Endothelial cell of umbilical vein (primary cell): ENCODE measurements around the gene UBE2G1. TPM values are rescaled to one million over a fixed set of nuclear protein-coding genes. Genes with fewer than 3 reads are reported as not detected.
"Not testable (repeated sequence)": the region's sequence is repeated elsewhere in the genome, so short reads cannot be mapped to it uniquely, and the experiment has no call there.

Experiments
- BruUV-seq: library from RNA; stranded (reverse); fragments of 400-500 nt; replicated peaks from 2 replicates; lab custom pipeline; 2021; lab: Mats Ljungman, UMichigan
- CTCF ChIA-PET: fragments of 300-600, 350-600 bp; sonication (Branson Sonifier 250); formaldehyde crosslinking; loops from one replicate; lab custom pipeline; 2021; ENCODE audit warnings: antibody characterized with exemption, inconsistent platforms; lab: Charles Lee
- POLR2A ChIA-PET: fragments of 300-600, 350-600 bp; sonication (Branson Sonifier 250); formaldehyde crosslinking; loops from one replicate; lab custom pipeline; 2021; ENCODE audit warnings: antibody characterized with exemption, inconsistent platforms; lab: Charles Lee
- DNase-seq: peaks from one replicate; pipeline ENCODE4 v3.0.0-alpha.2; 2011; ENCODE audit warnings: low read depth, low spot score
- FAIRE-seq: peaks from 2 replicates; lab custom pipeline; 2011; peaks lifted over from hg19 to GRCh38; lab: Jason Lieb, UNC
- H2AFZ ChIP-seq: 2 replicates; pipeline ENCODE4 v1.6.0; 2012; ENCODE audit warnings: low read depth, low read length, control low read depth, inconsistent platforms
- H3K27ac ChIP-seq: 2 replicates; pipeline ENCODE4 v1.5.1; 2011; ENCODE audit warnings: low read depth, mild to moderate bottlenecking, control low read depth, low read length, moderate library complexity; ENCODE audit not compliant: insufficient read depth
- H3K27me3 ChIP-seq, 2 experiments: 2 replicates each; pipeline versions ENCODE4 v1.6.0 to v1.6.1; 2011; ENCODE audit warnings: low read length in 2 of 2, mixed read lengths in 1 of 2; ENCODE audit not compliant: control insufficient read depth in 2 of 2, insufficient read depth in 2 of 2
- H3K36me3 ChIP-seq, 2 experiments: 2 replicates in 1 of 2; 3 replicates in 1 of 2; pipeline ENCODE4 v1.5.1; 2011; ENCODE audit warnings: low read length in 2 of 2, mild to moderate bottlenecking in 1 of 2, moderate library complexity in 1 of 2; ENCODE audit not compliant: control insufficient read depth in 2 of 2, insufficient read depth in 2 of 2; ENCODE audit errors: extremely low read depth in 1 of 2
- H3K4me1 ChIP-seq: 3 replicates; pipeline ENCODE4 v1.5.1; 2011; ENCODE audit warnings: mild to moderate bottlenecking, low read length; ENCODE audit not compliant: control insufficient read depth, insufficient read depth; ENCODE audit errors: extremely low read depth
- H3K4me2 ChIP-seq: 2 replicates; pipeline ENCODE4 v1.6.1; 2011; ENCODE audit warnings: low read length, control low read depth, mixed read lengths; ENCODE audit not compliant: insufficient read depth
- H3K4me3 ChIP-seq, 3 experiments: fragments of 200-600 bp in 1 of 3; sonication (generic), shearing (Covaris generic) in 1 of 3; replicated peaks in 1 of 3; 2 replicates each; pipeline ENCODE4 v1.5.1; 2011 to 2016; ENCODE audit warnings: control low read depth in 3 of 3, low read length in 3 of 3, mild to moderate bottlenecking in 2 of 3, inconsistent platforms in 1 of 3, low read depth in 1 of 3, moderate library complexity in 1 of 3; ENCODE audit not compliant: insufficient read depth in 1 of 3
- H3K79me2 ChIP-seq: 2 replicates; pipeline ENCODE4 v1.6.0; 2012; ENCODE audit warnings: low read length, inconsistent platforms; ENCODE audit not compliant: control insufficient read depth, insufficient read depth
- H3K9ac ChIP-seq: replicated peaks from 2 replicates; pipeline ENCODE3; 2011; ENCODE audit warnings: low read length, control low read depth; ENCODE audit not compliant: insufficient read depth; ENCODE audit errors: extremely low read depth
- H3K9me1 ChIP-seq: replicated peaks from 3 replicates; pipeline ENCODE4 v1.6.0; 2011; ENCODE audit warnings: mild to moderate bottlenecking, low read length; ENCODE audit not compliant: control insufficient read depth, insufficient read depth; ENCODE audit errors: extremely low read depth
- H3K9me3 ChIP-seq: replicated peaks from 2 replicates; pipeline ENCODE4 v1.5.1; 2012; ENCODE audit warnings: low read length, inconsistent platforms; ENCODE audit not compliant: control insufficient read depth, insufficient read depth
- H4K20me1 ChIP-seq: replicated peaks from 2 replicates; pipeline ENCODE3; 2011; ENCODE audit warnings: mild to moderate bottlenecking, low read length; ENCODE audit not compliant: control insufficient read depth, insufficient read depth; ENCODE audit errors: extremely low read depth
- GATA2 ChIP-seq: IDR thresholded peaks from 2 replicates; pipeline ENCODE4 v1.7.0; 2011; ENCODE audit warnings: low read depth, mild to moderate bottlenecking, moderate library complexity, mixed read lengths, low read length; ENCODE audit not compliant: insufficient read length, insufficient read depth
- JUN ChIP-seq: IDR thresholded peaks from 2 replicates; pipeline ENCODE4 v1.6.1; 2011; ENCODE audit warnings: borderline replicate concordance, low read depth; ENCODE audit not compliant: insufficient read length, insufficient read depth
- MYC ChIP-seq: IDR thresholded peaks from one replicate; pipeline ENCODE4 v1.6.1; 2011; ENCODE audit warnings: mild to moderate bottlenecking, low read depth, low read length
- POLR2A ChIP-seq: IDR thresholded peaks from 2 replicates; pipeline ENCODE4 v1.6.1; 2012; ENCODE audit warnings: low read depth, mild to moderate bottlenecking, control low read depth, low read length
- dilution Hi-C: fragments of 300-500 bp; cut with MboI; formaldehyde crosslinking; loops from one replicate; pipeline ENCODE4 v1.15.0; 2019; ENCODE audit warnings: low sequenced_read_pairs; ENCODE audit not compliant: extremely low pct_ligation_motif_present
- intact Hi-C: fragments of 100-400 bp; cut with micrococcal nuclease; formaldehyde crosslinking; loops from one replicate; pipeline ENCODE4 v1.10.0; 2022
- polyA plus RNA-seq, 4 experiments: library from polyadenylated mRNA; depleted of rRNA in 3 of 4; stranded (reverse) in 3 of 4; unstranded in 1 of 4; fragments of >200 nt; gene quantifications; 2 replicates each; pipeline versions ENCODE4 v1.2.1 to v1.2.3, GENCODE V29; 2011 to 2012; ENCODE audit warnings: missing spikeins in 1 of 4
- total RNA-seq: library from RNA; stranded (reverse); gene quantifications from 2 replicates; pipeline ENCODE4 v1.2.3, GENCODE V29; 2021
- TF ChIP-seq, protein P1 (sequence below), 2 donors: IDR thresholded peaks; 1 replicate in 1 of 2; 2 replicates in 1 of 2; pipeline ENCODE4 v1.5.1; 2011; ENCODE audit warnings: low read length in 2 of 2, mild to moderate bottlenecking in 2 of 2, moderate library complexity in 2 of 2, control low read depth in 1 of 2, inconsistent platforms in 1 of 2, low read depth in 1 of 2; ENCODE audit not compliant: insufficient read depth in 1 of 2; ENCODE audit errors: extremely low read depth in 1 of 2

The UBE2G1 gene
- total and polyA plus RNA-seq, 2 donors (not counting 3 experiments of a cell fraction or from before 2014, with no cell fraction given), result 29.2 to 79.6 TPM

DNA sequence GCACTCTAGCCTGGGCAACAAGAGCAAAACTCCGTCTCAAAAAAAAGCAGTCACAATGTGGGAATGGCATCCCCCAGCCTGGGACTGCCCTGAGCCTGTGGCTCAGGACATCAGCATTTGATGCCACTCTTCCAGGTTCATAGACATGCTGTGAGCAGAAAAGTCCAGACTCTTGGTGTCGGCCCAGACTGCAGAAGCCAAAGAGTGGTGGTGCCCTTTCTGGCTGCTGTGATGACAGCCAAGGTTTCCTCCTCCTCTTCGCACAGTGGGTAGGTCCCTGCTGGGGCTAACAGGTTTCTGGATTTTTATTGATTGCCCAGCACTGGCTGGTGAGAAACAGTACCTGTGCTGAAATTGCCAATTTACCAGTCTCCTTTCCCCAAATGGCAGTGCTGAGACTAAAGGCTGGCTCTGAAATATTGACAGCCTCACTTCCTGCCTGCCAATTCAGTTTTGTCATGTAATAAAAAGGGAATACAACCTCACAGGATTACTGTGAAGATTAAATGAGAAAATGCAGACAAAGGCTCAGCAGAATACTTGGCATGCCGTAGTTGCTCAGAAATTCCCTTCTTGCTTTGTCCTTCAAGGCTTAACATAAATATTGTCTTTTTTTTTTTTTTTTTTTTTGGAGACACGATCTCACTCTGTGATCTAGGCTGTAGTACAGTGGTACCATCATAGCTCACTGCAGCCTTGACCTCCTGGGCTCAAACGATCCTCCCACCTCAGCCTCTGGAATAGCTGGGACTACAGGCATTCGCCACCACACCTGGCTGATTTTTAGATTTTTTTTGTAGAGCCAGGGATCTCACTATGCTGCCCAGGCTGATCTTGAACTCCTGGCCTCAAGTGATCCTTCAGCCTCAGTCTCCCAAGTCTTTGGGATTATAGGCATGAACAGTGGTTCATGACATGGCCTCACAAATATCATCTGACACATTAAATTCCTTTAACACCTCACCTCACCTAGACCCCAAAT is 15.5 kb upstream of the UBE2G1 start:
- TF ChIP-seq, protein P1, sequence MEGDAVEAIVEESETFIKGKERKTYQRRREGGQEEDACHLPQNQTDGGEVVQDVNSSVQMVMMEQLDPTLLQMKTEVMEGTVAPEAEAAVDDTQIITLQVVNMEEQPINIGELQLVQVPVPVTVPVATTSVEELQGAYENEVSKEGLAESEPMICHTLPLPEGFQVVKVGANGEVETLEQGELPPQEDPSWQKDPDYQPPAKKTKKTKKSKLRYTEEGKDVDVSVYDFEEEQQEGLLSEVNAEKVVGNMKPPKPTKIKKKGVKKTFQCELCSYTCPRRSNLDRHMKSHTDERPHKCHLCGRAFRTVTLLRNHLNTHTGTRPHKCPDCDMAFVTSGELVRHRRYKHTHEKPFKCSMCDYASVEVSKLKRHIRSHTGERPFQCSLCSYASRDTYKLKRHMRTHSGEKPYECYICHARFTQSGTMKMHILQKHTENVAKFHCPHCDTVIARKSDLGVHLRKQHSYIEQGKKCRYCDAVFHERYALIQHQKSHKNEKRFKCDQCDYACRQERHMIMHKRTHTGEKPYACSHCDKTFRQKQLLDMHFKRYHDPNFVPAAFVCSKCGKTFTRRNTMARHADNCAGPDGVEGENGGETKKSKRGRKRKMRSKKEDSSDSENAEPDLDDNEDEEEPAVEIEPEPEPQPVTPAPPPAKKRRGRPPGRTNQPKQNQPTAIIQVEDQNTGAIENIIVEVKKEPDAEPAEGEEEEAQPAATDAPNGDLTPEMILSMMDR (IDR thresholded peaks at IDR 0.05; ENCODE audit: extremely low read depth in 1 of 2, insufficient read depth in 1 of 2, low read depth in 1 of 2, low read length in 2 of 2), result no peak
- Histone ChIP-seq H3K27me3 (no peaks in the 10 kb centered on the region), H3K9ac (no peak overlapping the region), H3K79me2 (no peaks in the 10 kb centered on the region), H3K4me3 (no peak overlapping the region), H3K9me1 (no peaks in the 10 kb centered on the region), H3K36me3 (no peaks in the 10 kb centered on the region), H2AFZ (no peak overlapping the region), H3K4me2 (no peak overlapping the region), H3K27ac (no peak overlapping the region), H3K9me3 (no peaks in the 10 kb centered on the region), H3K4me1 (no peaks in the 10 kb centered on the region), H4K20me1 (no peaks in the 10 kb centered on the region)
- CTCF ChIA-PET, result no interaction called here
- POLR2A ChIA-PET, result no interaction called here
- intact Hi-C loops, result no loop called here
- no TSS peak for BruUV-seq
- FAIRE-seq, result no peak
- dilution Hi-C loops, result no loop called here
- no peak for DNase-seq

DNA sequence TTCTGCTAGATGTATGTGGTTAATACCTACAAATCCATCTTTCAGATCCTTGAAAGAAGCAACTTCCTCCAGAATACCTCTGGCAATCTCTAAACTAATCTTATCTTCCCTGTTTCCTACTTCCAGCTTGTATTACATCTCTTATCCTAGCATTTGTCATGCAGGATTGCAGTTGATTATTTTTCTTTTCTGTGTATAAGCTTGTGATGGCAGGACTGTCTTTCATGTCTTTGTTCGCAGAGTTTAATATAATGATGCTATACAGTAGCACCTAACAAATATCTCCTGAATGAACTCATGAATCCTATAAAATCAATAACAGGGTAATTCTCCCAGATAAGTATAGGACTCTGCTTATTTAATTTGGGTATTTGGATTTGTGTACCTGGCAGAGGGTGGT is 12.2 kb upstream of the UBE2G1 start:
- ChIA-PET POLR2A (no interaction called here), CTCF (no interaction called here)
- no peaks in the 10 kb centered on the region for H3K9me1 ChIP-seq
- H4K20me1 ChIP-seq, result no peaks in the 10 kb centered on the region
- H3K9ac ChIP-seq, result no peak overlapping the region
- no peaks in the 10 kb centered on the region for H3K27me3 ChIP-seq
- no peak overlapping the region for H3K4me3 ChIP-seq
- H3K36me3 ChIP-seq, result no peaks in the 10 kb centered on the region
- dilution Hi-C loops, result no loop called here
- no peak for DNase-seq
- intact Hi-C loops, result no loop called here
- TF ChIP-seq POLR2A (no peak), JUN (no peak), GATA2 (no peak), MYC (no peak)
- no peak overlapping the region for H2AFZ ChIP-seq
- no peaks in the 10 kb centered on the region for H3K79me2 ChIP-seq
- BruUV-seq, result no TSS peak
- H3K9me3 ChIP-seq, result no peaks in the 10 kb centered on the region
- H3K27ac ChIP-seq, result no peak overlapping the region
- FAIRE-seq, result no peak
- no peak overlapping the region for H3K4me2 ChIP-seq
- H3K4me1 ChIP-seq, result no peaks in the 10 kb centered on the region

DNA sequence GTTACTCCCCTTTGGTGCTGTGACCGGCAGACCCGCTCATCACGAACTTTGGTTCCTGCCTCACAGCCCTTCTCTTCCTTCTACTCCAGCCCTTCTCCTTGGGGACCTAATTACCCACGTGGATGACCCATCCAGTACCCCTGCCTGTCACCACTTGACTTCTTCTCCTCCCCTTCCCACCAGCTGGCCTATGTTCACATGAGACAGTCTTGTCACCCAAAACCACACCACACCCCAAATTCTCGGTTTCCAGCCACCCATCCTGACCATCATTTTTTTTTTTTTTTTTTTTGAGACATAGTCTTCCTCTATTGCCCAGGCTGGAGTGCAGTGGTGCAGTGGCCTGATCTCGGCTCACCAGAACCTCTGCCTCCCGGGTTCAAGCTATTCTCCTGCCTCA is 10.8 kb upstream of the UBE2G1 start:
- H3K36me3 ChIP-seq, FAIRE-seq, H3K27me3 ChIP-seq, BruUV-seq, POLR2A ChIA-PET, CTCF ChIA-PET, H3K4me3 ChIP-seq, DNase-seq, H2AFZ ChIP-seq, H3K9ac ChIP-seq, H3K9me3 ChIP-seq, H3K79me2 ChIP-seq, intact Hi-C loops, H3K27ac ChIP-seq, H3K9me1 ChIP-seq, dilution Hi-C loops, H3K4me2 ChIP-seq, H4K20me1 ChIP-seq, H3K4me1 ChIP-seq: not testable (repeated sequence)
